HEK293 (cell line): ENCODE data around the gene TMEM125.

Experiments used
- CTCF ChIA-PET: fragments of 350-600 bp; formaldehyde crosslinking; extraction: SDS; loops from one replicate; lab custom pipeline; 2021; ENCODE audit warnings: antibody characterized with exemption; lab: Yijun Ruan, JAX
- POLR2A ChIA-PET: fragments of 300-600 bp; formaldehyde crosslinking; extraction: SDS; loops from one replicate; lab custom pipeline; 2020; ENCODE audit warnings: antibody characterized with exemption, inconsistent platforms; lab: Yijun Ruan, JAX
- H3K27ac ChIP-seq: fragments of 200-500 bp; sonication (Bioruptor generic); 2 replicates; pipeline ENCODE4 v1.5.1; 2014; ENCODE audit warnings: low read depth, low read length, control low read depth, inconsistent platforms; ENCODE audit errors: extremely low read depth
- H3K36me3 ChIP-seq, 2 experiments: fragments of 200-500 bp in 1 of 2; sonication (Bioruptor generic) in 1 of 2; 1 replicate in 1 of 2; 2 replicates in 1 of 2; pipeline ENCODE4 v1.5.1; 2014 to 2017; ENCODE audit warnings: inconsistent platforms in 2 of 2, low read length in 2 of 2; ENCODE audit not compliant: control insufficient read depth in 2 of 2, insufficient read depth in 1 of 2
- H3K4me1 ChIP-seq: fragments of 200-500 bp; sonication (Bioruptor generic); 2 replicates; pipeline ENCODE4 v1.5.1; 2014; ENCODE audit warnings: mild to moderate bottlenecking, low read length, inconsistent platforms; ENCODE audit not compliant: control insufficient read depth, insufficient read depth
- H3K4me3 ChIP-seq: 2 replicates; pipeline ENCODE4 v1.5.1; 2011; ENCODE audit warnings: low read depth, mild to moderate bottlenecking, control low read depth, low read length, moderate library complexity
- H3K9me3 ChIP-seq: fragments of 200-500 bp; sonication (Bioruptor generic); 2 replicates; pipeline ENCODE4 v1.5.1; 2014; ENCODE audit warnings: low read depth, low read length, inconsistent platforms; ENCODE audit not compliant: control insufficient read depth, insufficient read depth
- HOXD13 ChIP-seq: sonication (generic); formaldehyde crosslinking; IDR thresholded peaks from 2 replicates; pipeline ENCODE4 v1.8.0; 2022; ENCODE audit warnings: missing genetic modification reagents, borderline replicate concordance
- SETDB1 ChIP-seq: IDR thresholded peaks from one replicate; pipeline ENCODE4 v1.6.1; 2017; ENCODE audit warnings: mild to moderate bottlenecking, low read length, moderate library complexity, mixed read lengths; ENCODE audit not compliant: insufficient read length
- YY1 ChIP-seq: fragments of 450-650 bp; formaldehyde crosslinking; IDR thresholded peaks from 2 replicates; pipeline ENCODE4 v1.5.1; 2018; ENCODE audit warnings: missing biosample characterization, missing genetic modification characterization
- ZBTB1 ChIP-seq: fragments of 450-650 bp; formaldehyde crosslinking; IDR thresholded peaks from 2 replicates; pipeline ENCODE4 v1.5.1; 2016; ENCODE audit warnings: missing biosample characterization, missing genetic modification characterization
- ZBTB10 ChIP-seq: fragments of 450-650 bp; formaldehyde crosslinking; IDR thresholded peaks from 2 replicates; pipeline ENCODE4 v1.5.1; 2016; ENCODE audit warnings: missing biosample characterization, missing genetic modification characterization
- ZBTB11 ChIP-seq: fragments of 450-650 bp; formaldehyde crosslinking; conservative IDR thresholded peaks from 2 replicates; pipeline ENCODE4 v1.5.1; 2016; ENCODE audit warnings: low read depth, missing biosample characterization, missing genetic modification characterization
- ZEB2 ChIP-seq: fragments of 450-650 bp; formaldehyde crosslinking; IDR thresholded peaks from 2 replicates; pipeline ENCODE4 v1.5.1; 2016; ENCODE audit warnings: missing biosample characterization, missing genetic modification characterization
- ZNF133 ChIP-seq: fragments of 450-650 bp; formaldehyde crosslinking; IDR thresholded peaks from 2 replicates; pipeline ENCODE4 v1.5.1; 2016; ENCODE audit warnings: missing biosample characterization, missing genetic modification characterization
- ZNF155 ChIP-seq: fragments of 450-650 bp; formaldehyde crosslinking; IDR thresholded peaks from 2 replicates; pipeline ENCODE4 v1.5.1; 2016; ENCODE audit warnings: missing biosample characterization, missing genetic modification characterization
- ZNF157 ChIP-seq: fragments of 450-650 bp; formaldehyde crosslinking; IDR thresholded peaks from 2 replicates; pipeline ENCODE4 v1.5.1; 2016; ENCODE audit warnings: missing biosample characterization, missing genetic modification characterization
- ZNF362 ChIP-seq: fragments of 450-650 bp; formaldehyde crosslinking; IDR thresholded peaks from 2 replicates; pipeline ENCODE4 v1.5.1; 2016; ENCODE audit warnings: missing biosample characterization, missing genetic modification characterization
- ZNF521 ChIP-seq: fragments of 450-650 bp; formaldehyde crosslinking; IDR thresholded peaks from 2 replicates; pipeline ENCODE4 v1.5.1; 2017; ENCODE audit warnings: missing biosample characterization, mild to moderate bottlenecking, missing genetic modification characterization
- ZNF548 ChIP-seq: fragments of 450-650 bp; formaldehyde crosslinking; IDR thresholded peaks from 2 replicates; pipeline ENCODE4 v1.5.1; 2016; ENCODE audit warnings: missing biosample characterization, missing genetic modification characterization
- ZNF707 ChIP-seq: fragments of 450-650 bp; formaldehyde crosslinking; IDR thresholded peaks from 2 replicates; pipeline ENCODE4 v1.5.1; 2016; ENCODE audit warnings: missing biosample characterization, missing genetic modification characterization
- ZNF792 ChIP-seq: fragments of 450-650 bp; formaldehyde crosslinking; IDR thresholded peaks from 2 replicates; pipeline ENCODE4 v1.5.1; 2016; ENCODE audit warnings: missing biosample characterization, missing genetic modification characterization
- ZSCAN5A ChIP-seq: fragments of 450-650 bp; formaldehyde crosslinking; IDR thresholded peaks from 2 replicates; pipeline ENCODE4 v1.5.1; 2016; ENCODE audit warnings: missing biosample characterization, missing genetic modification characterization
- TF ChIP-seq, protein P1 (sequence below): fragments of 450-650 bp; formaldehyde crosslinking; IDR thresholded peaks from 2 replicates; pipeline ENCODE4 v1.5.1; 2016; ENCODE audit warnings: missing biosample characterization, missing genetic modification characterization, borderline replicate concordance

The TMEM125 gene

GRCh38 chr1:43276673-43277072 lies 6.9 kb downstream of the TMEM125 start:
- POLR2A ChIA-PET: no interaction called here
- CTCF ChIA-PET: no interaction called here

DNA sequence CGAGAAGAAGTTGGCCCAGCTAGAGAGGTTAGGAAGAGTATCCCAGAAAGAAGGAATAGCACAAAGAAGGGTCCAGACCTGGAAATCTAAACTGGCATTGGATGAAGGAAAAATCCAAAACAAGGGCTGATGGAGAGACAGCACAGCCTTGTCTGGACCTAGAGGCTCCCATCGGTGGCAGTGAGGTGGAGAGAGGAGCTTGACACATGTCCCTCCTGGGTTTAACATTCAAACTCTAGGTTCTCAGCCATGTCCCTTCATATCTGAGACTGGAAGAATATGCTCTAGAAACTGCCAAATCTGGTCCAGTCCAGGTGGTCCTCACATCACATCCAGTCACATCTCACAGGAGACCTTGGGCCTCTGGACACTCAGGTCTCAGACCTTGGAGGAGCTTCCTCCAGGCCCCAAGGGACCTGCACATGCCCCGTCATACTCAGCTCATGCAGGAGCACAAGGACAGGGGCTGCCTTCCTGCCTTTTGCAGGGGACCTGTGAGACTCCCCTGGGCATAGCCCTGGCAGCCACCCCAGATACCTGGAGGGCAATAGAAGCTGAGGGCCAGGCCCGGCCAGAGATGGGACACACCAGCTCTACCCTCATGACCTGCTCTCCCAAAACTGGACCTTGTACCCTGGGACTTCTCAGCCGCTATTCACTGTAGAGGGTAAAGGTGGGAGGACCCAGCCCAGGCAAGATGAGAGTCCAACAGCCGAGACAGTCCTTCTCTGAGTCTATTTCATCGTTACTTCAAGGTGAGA lies 7.5 kb downstream of the TMEM125 start:
- Histone ChIP-seq H3K4me3 (no peak overlapping the region), H3K9me3 (no peaks in the 10 kb centered on the region), H3K4me1 (no peaks in the 10 kb centered on the region), H3K36me3 (no peaks in the 10 kb centered on the region), H3K27ac (no peak overlapping the region)
- ChIA-PET CTCF (no interaction called here), POLR2A (no interaction called here)
- TF ChIP-seq HOXD13 (CRISPR knock-in tag) (no peak), ZNF548 (tag by site-specific recombination) (no peak), ZBTB1 (tag by site-specific recombination) (no peak), ZBTB11 (tag by site-specific recombination) (no peak), ZNF792 (no peak), ZNF133 (tag by site-specific recombination) (no peak), ZNF362 (tag by site-specific recombination) (no peak), ZNF155 (tag by site-specific recombination) (no peak), YY1 (tag by site-specific recombination) (no peak), ZSCAN5A (tag by site-specific recombination) (no peak), ZNF521 (no peak), ZNF707 (tag by site-specific recombination) (no peak), ZNF157 (tag by site-specific recombination) (no peak)
- TF ChIP-seq, protein P1, sequence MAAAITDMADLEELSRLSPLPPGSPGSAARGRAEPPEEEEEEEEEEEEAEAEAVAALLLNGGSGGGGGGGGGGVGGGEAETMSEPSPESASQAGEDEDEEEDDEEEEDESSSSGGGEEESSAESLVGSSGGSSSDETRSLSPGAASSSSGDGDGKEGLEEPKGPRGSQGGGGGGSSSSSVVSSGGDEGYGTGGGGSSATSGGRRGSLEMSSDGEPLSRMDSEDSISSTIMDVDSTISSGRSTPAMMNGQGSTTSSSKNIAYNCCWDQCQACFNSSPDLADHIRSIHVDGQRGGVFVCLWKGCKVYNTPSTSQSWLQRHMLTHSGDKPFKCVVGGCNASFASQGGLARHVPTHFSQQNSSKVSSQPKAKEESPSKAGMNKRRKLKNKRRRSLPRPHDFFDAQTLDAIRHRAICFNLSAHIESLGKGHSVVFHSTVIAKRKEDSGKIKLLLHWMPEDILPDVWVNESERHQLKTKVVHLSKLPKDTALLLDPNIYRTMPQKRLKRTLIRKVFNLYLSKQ (tag by site-specific recombination): no peak

More at GRCh38 chr1:43276673-43277072, 6.9 kb downstream of the TMEM125 start:
- no peaks in the 10 kb centered on the region for H3K4me1 ChIP-seq
- H3K36me3 ChIP-seq: no peaks in the 10 kb centered on the region
- no peaks in the 10 kb centered on the region for H3K9me3 ChIP-seq
- no peak overlapping the region for H3K4me3 ChIP-seq
- no peak overlapping the region for H3K27ac ChIP-seq
- no peak for TF ChIP-seq ZEB2 (tag by site-specific recombination)
- no peak for TF ChIP-seq ZBTB10
- no peak for TF ChIP-seq SETDB1
